ENCODE measurements around the gene GREM1.

Gene GREM1

DNA sequence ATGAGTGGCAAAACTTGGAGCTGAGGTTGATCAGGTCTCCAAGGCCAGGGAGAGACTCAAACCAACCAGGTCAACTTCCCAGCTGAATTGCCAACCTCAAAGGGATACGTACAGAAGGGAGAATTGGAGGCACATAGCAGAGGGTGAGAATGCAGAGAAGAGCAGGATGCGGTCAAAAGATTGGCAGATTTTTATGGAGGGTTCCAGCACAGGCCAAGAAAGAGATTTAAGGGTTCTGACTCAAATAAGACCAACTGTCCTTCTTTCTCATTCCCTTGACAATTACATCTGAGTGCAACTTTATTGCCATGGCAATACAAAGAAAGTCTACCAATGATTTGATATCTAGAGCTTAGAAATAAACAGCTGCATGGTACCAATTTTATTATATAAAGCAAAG is 43.1 kb upstream of the GREM1 start:
- ChIA-PET POLR2A (no interaction called here), CTCF (interaction anchor here (1.5 to 4.8 kb wide), 2 partner anchors 9 to 13 kb away, joined by 3 to 19 read pairs; no protein-coding TSS in a partner anchor)
- DNase-seq (ENCODE audit: extremely low spot score) = no peak
- TF ChIP-seq, protein P1, sequence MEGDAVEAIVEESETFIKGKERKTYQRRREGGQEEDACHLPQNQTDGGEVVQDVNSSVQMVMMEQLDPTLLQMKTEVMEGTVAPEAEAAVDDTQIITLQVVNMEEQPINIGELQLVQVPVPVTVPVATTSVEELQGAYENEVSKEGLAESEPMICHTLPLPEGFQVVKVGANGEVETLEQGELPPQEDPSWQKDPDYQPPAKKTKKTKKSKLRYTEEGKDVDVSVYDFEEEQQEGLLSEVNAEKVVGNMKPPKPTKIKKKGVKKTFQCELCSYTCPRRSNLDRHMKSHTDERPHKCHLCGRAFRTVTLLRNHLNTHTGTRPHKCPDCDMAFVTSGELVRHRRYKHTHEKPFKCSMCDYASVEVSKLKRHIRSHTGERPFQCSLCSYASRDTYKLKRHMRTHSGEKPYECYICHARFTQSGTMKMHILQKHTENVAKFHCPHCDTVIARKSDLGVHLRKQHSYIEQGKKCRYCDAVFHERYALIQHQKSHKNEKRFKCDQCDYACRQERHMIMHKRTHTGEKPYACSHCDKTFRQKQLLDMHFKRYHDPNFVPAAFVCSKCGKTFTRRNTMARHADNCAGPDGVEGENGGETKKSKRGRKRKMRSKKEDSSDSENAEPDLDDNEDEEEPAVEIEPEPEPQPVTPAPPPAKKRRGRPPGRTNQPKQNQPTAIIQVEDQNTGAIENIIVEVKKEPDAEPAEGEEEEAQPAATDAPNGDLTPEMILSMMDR (IDR thresholded peaks at IDR 0.05; ENCODE audit: control extremely low read depth, extremely low read depth, low read depth, missing control alignments) = no peak

DNA sequence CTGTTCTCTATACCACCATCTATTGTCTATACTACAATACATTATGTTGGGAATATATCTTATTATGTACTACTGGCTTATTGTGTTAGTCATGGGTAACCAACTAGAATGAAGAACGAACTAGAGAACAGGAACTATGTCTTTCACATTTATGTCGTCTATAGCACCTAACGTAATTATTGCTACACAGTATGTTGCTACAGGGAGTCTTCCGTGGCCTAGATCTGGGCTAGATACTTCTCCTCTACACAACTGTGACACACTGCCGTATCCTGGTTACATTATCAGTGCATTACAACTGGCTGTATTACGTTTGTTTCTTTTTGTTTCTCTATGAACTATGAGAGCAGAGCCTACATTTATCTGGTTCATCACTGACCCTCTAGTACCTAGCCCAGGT is 42.3 kb upstream of the GREM1 start:
- CTCF ChIA-PET = interaction anchor here (1.5 to 4.8 kb wide), 2 partner anchors 10 to 13 kb away, joined by 3 to 19 read pairs; no protein-coding TSS in a partner anchor
- DNase-seq (ENCODE audit: extremely low spot score) = no peak
- TF ChIP-seq, protein P1 (IDR thresholded peaks at IDR 0.05; ENCODE audit: control extremely low read depth, extremely low read depth, low read depth, missing control alignments) = no peak
- POLR2A ChIA-PET = no interaction called here

DNA sequence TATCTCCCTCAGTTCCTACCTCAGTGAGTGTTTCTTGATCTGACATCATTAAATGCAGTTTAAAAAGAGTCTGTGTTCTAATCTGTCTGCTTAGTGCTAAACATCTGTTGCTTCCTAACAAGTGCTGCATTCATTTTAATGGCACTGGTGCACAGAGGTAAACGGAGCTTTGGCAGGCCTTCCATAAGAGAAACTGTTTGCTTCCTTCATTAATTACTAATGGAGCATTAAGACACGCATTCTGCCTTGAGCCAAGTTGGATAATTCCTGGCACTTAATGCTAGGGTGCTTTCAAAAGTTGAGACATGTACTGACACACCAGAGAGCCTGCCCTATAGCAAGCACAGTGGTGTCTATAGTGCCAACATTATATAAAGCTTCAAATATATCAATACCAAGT is 41.6 kb upstream of the GREM1 start:
- CTCF ChIA-PET = interaction anchor here (0.8 to 4.8 kb wide), 2 partner anchors 11 to 14 kb away, joined by 3 to 19 read pairs; no protein-coding TSS in a partner anchor
- DNase-seq (ENCODE audit: extremely low spot score) = no peak
- POLR2A ChIA-PET = no interaction called here
- TF ChIP-seq, protein P1 (IDR thresholded peaks at IDR 0.05; ENCODE audit: control extremely low read depth, extremely low read depth, low read depth, missing control alignments) = no peak

DNA sequence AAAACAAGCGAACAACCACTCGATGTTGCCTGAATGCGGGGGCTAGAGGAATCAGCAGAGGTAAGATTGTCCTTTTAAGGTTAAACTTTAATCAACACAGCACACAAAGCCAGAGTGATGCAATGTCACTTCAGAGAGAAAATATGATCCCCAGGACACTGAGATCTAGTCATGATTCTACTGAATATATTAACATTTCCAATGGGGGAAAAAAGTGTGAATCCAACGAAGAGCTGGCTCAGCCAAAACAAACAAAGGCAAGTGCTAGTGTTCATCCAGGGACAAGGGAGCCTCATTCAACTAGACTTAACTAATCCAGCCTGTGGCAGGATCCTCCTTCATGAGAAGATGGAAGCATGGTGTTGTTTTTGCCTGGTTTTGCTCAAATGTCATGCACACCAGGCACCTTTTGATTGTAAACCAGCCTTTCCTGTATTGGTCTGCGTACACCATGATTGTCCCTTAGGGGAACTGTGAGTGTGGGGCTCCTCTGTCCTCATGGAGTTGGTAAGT is 40.5 kb upstream of the GREM1 start:
- POLR2A ChIA-PET = no interaction called here
- no peak for DNase-seq (ENCODE audit: extremely low spot score)
- TF ChIP-seq, protein P1 (IDR thresholded peaks at IDR 0.05; ENCODE audit: control extremely low read depth, extremely low read depth, low read depth, missing control alignments) = no peak
- CTCF ChIA-PET = interaction anchor here (4.8 kb wide), 1 partner anchor 15 kb away, joined by 19 read pairs; no protein-coding TSS in a partner anchor

DNA sequence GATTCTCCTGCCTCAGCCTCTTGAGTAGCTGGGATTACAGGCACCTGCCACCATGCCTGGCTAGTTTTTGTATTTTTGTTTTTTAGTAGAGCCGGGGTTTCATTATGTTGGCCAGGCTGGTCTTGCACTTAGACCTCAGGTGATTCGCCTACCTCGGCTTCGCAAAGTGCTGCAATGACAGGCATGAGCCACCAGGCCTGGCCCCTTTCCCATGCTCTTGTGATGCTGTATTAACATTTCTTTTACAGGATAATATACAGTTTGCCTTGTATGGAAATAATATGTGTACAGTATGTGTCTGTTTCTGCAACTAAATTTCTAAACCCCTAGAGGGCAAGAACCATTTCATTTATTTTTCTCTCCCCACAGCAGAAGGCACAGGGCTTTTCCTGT is 38.5 kb upstream of the GREM1 start:
- TF ChIP-seq, protein P1 (IDR thresholded peaks at IDR 0.05; ENCODE audit: control extremely low read depth, extremely low read depth, low read depth, missing control alignments) = no peak
- no peak for DNase-seq (ENCODE audit: extremely low spot score)
- CTCF ChIA-PET = interaction anchor here (2.2 kb wide), 1 partner anchor 16 kb away, joined by 7 read pairs; no protein-coding TSS in a partner anchor
- POLR2A ChIA-PET = no interaction called here

DNA sequence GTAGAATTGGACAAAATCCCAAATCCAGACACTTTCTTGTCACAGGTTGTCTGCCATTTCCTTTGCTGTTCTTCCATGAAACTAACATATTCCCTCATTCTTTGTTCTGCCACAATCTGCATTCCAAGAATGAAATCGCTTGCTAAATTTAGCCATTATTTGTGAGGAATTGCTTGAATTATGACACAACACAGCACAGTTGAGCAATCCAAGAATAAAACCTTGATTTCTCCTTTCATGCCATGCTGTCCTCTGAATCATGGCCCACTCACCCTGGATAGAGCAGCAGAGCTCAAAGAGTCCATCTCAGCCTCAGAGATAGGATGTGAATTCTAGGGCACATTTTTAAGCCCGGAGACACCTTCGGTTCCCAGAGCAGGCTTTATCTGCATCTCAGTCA is 35.2 kb upstream of the GREM1 start:
- TF ChIP-seq, protein P1 (IDR thresholded peaks at IDR 0.05; ENCODE audit: control extremely low read depth, extremely low read depth, low read depth, missing control alignments) = no peak
- no peak for DNase-seq (ENCODE audit: extremely low spot score)
- CTCF ChIA-PET = interaction anchor here (0.8 to 1.5 kb wide), 3 partner anchors 11 to 20 kb away, joined by 3 to 4 read pairs (median 4); no protein-coding TSS in a partner anchor
- POLR2A ChIA-PET = no interaction called here
